HG02610 (cell line): ENCODE data around the gene GSTM5.
"Not testable (repeated sequence)": the region's sequence is repeated elsewhere in the genome, so short reads cannot be mapped to it uniquely, and the experiment has no call there.

Experiments used
- ATAC-seq: cut with Tn5 transposase; IDR thresholded peaks from one replicate; pipeline ENCODE4 v1.9.1; 2021; ENCODE audit warnings: mild to moderate bottlenecking, moderate library complexity; ENCODE audit not compliant: unreplicated experiment

The GSTM5 gene

DNA sequence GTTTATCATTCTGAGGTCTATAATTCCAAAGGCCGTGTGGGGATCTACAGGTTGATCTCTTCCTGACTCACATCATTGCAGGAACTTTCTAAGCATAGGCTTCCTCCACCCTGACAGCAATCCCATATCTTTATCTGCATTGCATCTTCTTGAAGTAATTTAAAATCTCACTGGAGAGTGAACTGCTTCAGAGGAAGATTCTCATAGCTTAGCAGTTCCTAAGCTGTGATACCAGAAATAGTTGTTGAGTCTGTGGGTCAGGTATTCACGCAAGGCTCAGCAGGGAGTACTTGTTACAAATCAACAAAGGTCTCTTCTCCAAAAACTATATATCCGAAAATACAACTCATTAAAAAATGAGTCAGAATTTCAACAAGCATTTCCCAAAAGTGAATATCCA, 16.9 kb upstream of the GSTM5 start:
- ATAC-seq = not testable (repeated sequence)

DNA sequence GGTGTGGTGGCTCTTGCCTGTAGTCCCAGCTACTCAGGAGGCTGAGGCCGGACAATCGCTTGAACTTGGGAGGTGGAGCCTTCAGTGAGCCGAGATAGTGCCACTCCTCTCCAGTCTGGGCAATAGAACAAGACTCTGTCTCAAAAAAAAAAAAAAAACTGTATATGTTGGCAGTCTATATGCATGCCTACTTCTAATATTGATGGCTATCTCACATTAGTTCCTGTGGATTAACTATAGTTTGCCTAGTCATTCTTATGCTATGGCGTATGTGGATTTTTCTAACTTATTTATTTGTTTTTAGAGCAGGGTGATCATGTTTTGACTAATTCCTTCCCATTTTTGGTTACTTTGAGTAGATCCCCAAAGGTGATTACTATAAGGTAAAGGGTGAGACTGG, 15.0 kb upstream of the GSTM5 start:
- ATAC-seq = no peak

DNA sequence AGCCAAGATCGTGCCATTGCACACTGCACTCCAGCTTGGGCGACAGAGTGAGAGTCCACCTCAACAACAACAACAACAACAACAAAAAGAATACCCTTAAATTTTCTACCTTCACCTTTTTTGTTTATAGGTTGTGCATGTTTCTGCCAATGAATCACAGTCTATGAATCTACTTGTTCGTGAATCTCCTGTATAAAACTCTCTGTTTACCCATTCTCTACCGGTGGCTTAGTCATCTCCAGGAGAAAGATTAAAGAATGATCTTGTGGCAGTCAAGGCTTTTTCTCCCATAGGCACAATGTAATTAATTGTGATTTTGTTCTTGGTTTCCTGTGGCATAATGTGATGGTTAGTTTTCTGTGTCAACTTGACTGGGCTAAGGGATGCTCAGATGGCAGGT, 14.2 kb upstream of the GSTM5 start:
- ATAC-seq = not testable (repeated sequence)

DNA sequence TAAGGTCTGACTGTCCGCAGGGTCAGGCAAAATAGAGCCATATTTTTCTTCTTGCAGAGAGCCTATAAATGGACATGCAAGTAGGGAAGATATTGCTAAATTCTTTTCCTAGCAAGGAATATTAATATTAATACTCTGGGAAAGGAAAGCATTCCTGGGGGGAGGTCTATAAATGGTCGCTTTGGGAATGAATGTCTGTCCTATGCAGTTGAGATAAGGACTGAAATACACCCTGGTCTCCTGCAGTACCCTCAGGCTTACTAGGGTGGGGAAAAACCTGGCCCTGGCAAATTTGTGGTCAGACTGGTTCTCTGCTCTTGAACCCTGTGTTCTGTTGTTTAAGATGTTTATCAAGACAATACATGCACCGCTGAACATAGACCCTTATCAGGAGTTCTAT, 9.1 kb upstream of the GSTM5 start:
- ATAC-seq = not testable (repeated sequence)

- ATAC-seq = no peak
Observed at GRCh38 chr1:109704173-109704572, 7.9 kb upstream of the GSTM5 start.

- no peak for ATAC-seq
Observed at GRCh38 chr1:109705411-109705810, 6.6 kb upstream of the GSTM5 start.

- not testable (repeated sequence) for ATAC-seq
Observed at GRCh38 chr1:109708949-109709348, 3.1 kb upstream of the GSTM5 start.

- not testable (repeated sequence) for ATAC-seq
Observed at GRCh38 chr1:109709822-109710221, 2.2 kb upstream of the GSTM5 start.

GRCh38 chr1:109712321-109712864, 342 bp downstream of the GSTM5 start:
- no peak for ATAC-seq

GRCh38 chr1:109713636-109714035, 1.6 kb downstream of the GSTM5 start:
- ATAC-seq = no peak

DNA sequence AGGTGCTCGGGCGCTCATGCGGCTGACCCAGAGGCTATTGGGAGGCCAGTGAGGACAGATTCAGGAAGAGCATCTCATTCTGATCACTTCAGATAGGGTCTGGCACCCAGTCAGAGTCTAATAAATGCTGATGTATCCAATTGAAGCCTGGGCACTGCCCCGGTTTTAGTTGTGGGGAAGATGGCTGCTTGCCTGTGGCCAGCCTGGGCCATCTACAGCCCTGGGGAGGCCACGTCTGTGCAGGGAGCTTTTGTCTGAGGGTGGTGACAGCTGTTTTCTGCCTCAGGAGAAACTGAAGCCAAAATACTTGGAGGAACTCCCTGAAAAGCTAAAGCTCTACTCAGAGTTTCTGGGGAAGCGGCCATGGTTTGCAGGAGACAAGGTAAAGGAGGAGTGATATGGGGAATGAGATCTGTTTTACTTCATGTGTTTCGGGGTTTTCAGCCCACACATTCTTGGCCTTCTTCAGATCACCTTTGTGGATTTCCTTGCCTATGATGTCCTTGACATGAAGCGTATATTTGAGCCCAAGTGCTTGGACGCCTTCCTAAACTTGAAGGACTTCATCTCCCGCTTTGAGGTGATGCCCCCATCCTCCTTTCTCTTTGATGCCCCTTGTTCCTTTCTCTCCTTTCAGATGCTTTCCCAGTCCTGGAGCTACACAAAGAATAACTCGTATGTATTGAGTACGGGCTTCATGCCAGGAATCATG, 2.8 kb downstream of the GSTM5 start:
- no peak for ATAC-seq

- ATAC-seq = no peak
Observed at GRCh38 chr1:109716121-109716520, 4.1 kb downstream of the GSTM5 start.

DNA sequence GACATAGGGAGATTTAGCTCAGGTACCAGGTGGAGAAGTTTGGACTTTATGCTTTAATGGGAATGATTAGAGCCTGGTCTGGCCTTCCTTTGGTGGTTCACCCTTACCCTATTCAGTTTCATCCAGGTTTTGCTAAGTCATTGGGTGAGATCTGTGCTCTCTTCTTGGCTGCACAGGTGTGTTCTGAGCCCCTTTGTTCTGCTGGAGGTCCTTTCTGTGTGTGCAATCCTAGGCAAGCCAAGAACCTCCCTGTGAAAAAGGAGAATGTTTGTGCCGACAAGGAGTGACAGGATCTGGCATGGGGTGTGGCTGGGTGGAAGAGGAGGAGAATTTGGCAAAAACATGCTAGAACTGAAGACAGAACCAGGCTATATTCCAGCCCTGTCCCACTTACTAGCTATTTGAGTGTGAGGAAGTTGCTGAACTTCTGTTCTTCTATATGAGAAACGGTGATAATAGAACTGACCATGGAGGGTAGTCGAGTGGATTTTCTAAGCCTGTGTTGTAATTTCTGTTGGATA, 4.6 kb downstream of the GSTM5 start:
- no peak for ATAC-seq

DNA sequence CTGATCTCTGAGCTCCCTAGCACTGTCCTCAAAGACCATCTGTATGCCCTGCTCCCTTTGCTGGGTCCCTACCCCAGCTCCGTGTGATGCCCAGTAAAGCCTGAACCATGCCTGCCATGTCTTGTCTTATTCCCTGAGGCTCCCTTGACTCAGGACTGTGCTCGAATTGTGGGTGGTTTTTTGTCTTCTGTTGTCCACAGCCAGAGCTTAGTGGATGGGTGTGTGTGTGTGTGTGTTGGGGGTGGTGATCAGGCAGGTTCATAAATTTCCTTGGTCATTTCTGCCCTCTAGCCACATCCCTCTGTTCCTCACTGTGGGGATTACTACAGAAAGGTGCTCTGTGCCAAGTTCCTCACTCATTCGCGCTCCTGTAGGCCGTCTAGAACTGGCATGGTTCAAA, 5.7 kb downstream of the GSTM5 start:
- no peak for ATAC-seq

GRCh38 chr1:109718495-109718894, 6.4 kb downstream of the GSTM5 start:
- ATAC-seq = no peak

DNA sequence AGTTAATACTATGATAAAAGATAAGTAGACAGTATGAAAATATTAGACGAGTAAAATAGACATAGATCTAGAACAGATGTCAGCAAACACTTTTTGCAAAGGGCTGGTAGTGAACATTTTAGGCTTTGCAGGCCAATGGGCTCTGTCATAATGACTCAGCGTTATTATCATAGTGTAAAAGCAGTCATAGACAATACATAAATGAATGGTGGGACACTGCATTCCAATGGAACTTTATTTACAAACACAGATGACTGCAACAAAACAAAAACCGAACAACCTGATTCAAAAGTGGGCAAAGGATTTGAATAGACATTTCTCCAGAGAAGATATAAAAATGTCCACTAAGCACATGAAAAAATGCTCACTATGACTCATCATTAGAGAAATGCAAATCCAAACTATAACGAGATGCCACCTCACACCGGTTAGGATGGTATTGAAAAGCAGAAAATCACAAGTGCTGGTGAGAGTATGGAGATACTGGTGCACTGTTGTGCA, 7.3 kb downstream of the GSTM5 start:
- peak; percentile 46 for ATAC-seq

DNA sequence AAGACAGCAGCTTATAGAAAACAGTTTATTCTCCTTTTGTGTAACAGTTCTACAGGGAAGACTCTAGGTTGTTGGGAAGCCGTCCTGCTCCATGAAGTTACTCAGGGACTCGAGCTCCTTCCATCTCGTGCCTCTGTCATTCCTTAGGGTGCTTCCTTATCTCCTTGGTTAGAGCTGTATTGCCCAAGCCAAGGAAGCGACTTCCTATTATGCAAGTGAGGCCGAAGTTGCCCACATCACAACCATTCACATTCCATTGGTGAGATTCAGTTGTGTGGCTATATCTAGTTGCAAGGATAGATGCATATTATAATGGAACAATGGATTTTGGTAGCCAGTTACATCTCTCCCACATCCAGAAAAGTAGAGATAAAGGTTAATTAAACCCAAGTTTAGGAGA, 9.0 kb downstream of the GSTM5 start:
- no peak for ATAC-seq

DNA sequence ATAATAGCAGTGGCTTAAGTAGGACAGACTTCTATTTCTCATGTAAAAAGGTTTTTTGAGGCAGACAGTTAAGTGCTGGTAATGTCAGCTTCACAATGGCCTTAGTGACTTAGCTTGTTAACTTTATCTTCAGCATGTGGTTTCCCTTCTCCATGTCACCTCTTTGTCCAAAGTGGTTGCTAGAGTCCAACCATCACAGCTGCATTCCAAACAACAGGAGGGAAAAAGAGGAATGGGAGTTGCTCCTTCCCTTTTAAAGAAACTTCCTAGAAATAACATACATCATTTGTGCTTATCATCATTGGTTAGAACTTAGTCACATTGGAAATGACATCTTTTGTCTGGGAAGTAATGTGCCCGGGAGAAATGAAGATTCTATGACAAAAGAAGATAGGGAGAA, 9.9 kb downstream of the GSTM5 start:
- no peak for ATAC-seq

GRCh38 chr1:109722908-109723691, 11.0 kb downstream of the GSTM5 start:
- no peak for ATAC-seq

GRCh38 chr1:109724933-109725332, 12.9 kb downstream of the GSTM5 start:
- no peak for ATAC-seq

GRCh38 chr1:109725510-109725909, 13.5 kb downstream of the GSTM5 start:
- ATAC-seq = no peak

GRCh38 chr1:109726007-109726406, 14.0 kb downstream of the GSTM5 start:
- no peak for ATAC-seq
